Ovary (tissue), 9 donors: ENCODE measurements around the gene CBX7. TPM values are rescaled to one million over a fixed set of nuclear protein-coding genes. Genes with fewer than 3 reads are reported as not detected.

Source experiments
- DNase-seq, 5 donors: peaks; one replicate each; pipeline ENCODE4 v3.0.0-alpha.2; 2019 to 2020
- H3K27ac ChIP-seq, 2 donors: fragments of 200-600 bp; one replicate each; pipeline versions ENCODE4 v1.5.1 to v1.8.0; 2019 to 2022
- H3K27me3 ChIP-seq: fragments of 200-600 bp; one replicate; pipeline ENCODE4 v1.8.0; 2022
- H3K36me3 ChIP-seq: fragments of 200-600 bp; sonication (generic); one replicate; pipeline ENCODE4 v1.5.1; 2019
- H3K4me1 ChIP-seq: one replicate; pipeline ENCODE4 v1.8.1; 2013; ENCODE audit warnings: mild to moderate bottlenecking, moderate library complexity; ENCODE audit not compliant: insufficient read depth
- H3K4me3 ChIP-seq: fragments of 200-600 bp; sonication (generic); one replicate; pipeline ENCODE4 v1.5.1; 2017
- H3K9me3 ChIP-seq, 2 donors: fragments of 200-600 bp in 1 of 2; sonication (generic) in 1 of 2; one replicate each; pipeline versions ENCODE4 v1.5.1 to v1.8.1; 2013 to 2019; ENCODE audit warnings: mild to moderate bottlenecking in 1 of 2, moderate library complexity in 1 of 2
- CTCF ChIP-seq, 3 donors: fragments of 450-650 bp in 2 of 3; fragments of 200-600 bp in 1 of 3; IDR thresholded peaks; one replicate each; pipeline versions ENCODE4 v1.5.1 to v1.8.0; 2016 to 2022; ENCODE audit warnings: antibody characterized with exemption in 3 of 3, mild to moderate bottlenecking in 1 of 3
- EP300 ChIP-seq: sonication (generic); formaldehyde crosslinking; IDR thresholded peaks from one replicate; pipeline ENCODE4 v1.6.1; 2017; ENCODE audit warnings: antibody characterized with exemption
- POLR2A ChIP-seq: fragments of 450-650 bp; IDR thresholded peaks from one replicate; pipeline ENCODE4 v1.6.1; 2017; ENCODE audit warnings: antibody characterized with exemption, mild to moderate bottlenecking, moderate library complexity
- WGBS, 3 donors: extraction: QIAGEN DNeasy Blood & Tissue Kit in 1 of 3; methylation state at CpG; one replicate each; pipeline versions ENCODE4 v1.1.5 to v1.1.7; 2013 to 2017; 5-methylcytosine and 5-hydroxymethylcytosine counted together
- intact Hi-C, 4 donors: fragments of 100-400 bp; cut with DNase I; formaldehyde crosslinking; loops; one replicate each; pipeline versions ENCODE4 v1.11.0 to v1.15.1; 2022 to 2023
- polyA plus RNA-seq, 2 donors: library from polyadenylated mRNA; stranded (reverse); fragments of 200-250 nt in 1 of 2; fragments of 350-450 nt in 1 of 2; fragmentation: Illumina TruSeq in 1 of 2; extraction: RNeasy Lipid Tissue Mini Kit (QIAGEN cat#74804) in 1 of 2; gene quantifications; one replicate each; pipeline ENCODE4 v1.2.3, GENCODE V29; 2013 to 2014
- total RNA-seq, 7 donors: library from RNA; depleted of rRNA in 2 of 7; stranded (reverse); fragments of >200 nt in 2 of 7; fragmentation: NEBNext Ultra II Directional in 3 of 7; extraction: Animal tissue kit (Norgen Biotek cat#: 25700) in 3 of 7; gene quantifications; one replicate each; pipeline versions ENCODE4 v1.1.0 to v1.2.4, GENCODE V29; 2016 to 2023
- donor health status: DM: no; HTN: no; CAD: no; lungs with moderate emphysema.
- donor health status: DM: no; HTN: no; CAD: no.
- donor health status: Bipolar disorder and iron deficiency.
- donor health status: DM: yes; HTN: yes; CAD: no.
- donor health status: DM: no; HTN: no; CAD: no.
- donor health status: DM: yes; HTN: yes; CAD: no.

CBX7 gene
- total and polyA plus RNA-seq, 9 donors: 40.7 to 107 (median 84.9) TPM

- Histone ChIP-seq H3K4me3 (no peak overlapping the region), H3K27me3 (no peaks in the 10 kb centered on the region), H3K4me1 (no peaks in the 10 kb centered on the region), H3K9me3 (no peaks in the 10 kb centered on the region), H3K27ac (no peak overlapping the region), H3K36me3 (no peaks in the 10 kb centered on the region)
- intact Hi-C loops: no loop called here
- 83 to 87% (median 87%) methylated on average over 14 of the region's 14 CpGs for WGBS, 3 donors
- TF ChIP-seq CTCF (IDR thresholded peaks at IDR 0.05) (no peak), EP300 (no peak), POLR2A (no peak)
- DNase-seq: no peak
Measured at GRCh38 chr22:39094717-39095389, 57.6 kb downstream of the CBX7 start.

DNA sequence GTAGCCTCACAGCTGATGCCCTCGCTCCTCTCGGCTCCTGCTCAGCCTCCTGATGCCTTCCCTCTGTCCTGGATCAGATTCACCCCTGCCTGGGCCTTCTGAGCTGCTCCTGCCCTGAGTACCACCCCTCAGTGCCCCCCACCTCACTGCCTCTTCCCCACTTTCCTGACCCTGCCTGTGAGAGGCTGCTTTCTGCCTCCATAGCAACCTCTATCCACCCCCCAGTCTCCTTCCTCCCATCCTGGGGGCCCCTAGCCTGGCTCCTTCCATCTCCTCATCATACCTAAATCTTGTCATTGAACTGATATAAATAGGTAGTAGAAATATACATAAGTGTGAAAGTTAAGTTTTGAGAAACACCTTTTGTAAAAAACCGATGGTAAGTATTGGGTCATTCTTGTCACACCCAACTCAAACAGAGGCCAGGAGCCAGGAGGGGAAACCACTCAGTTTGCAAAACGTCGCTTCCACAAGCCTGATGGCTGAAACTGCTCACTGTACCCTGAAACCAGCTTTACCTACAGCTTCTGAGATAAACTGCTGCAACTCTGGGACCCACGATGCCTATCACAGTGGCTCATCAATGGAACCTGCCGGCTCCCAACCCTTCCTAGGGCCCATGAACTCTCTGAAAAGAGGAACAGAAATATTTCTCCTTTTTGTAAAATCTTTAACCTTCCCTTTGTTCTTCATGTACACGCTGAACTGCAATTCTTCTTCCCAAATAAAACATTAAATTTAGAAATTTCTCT is 60.2 kb downstream of the CBX7 start:
- no peaks in the 10 kb centered on the region for H3K27me3 ChIP-seq
- no peak overlapping the region for H3K27ac ChIP-seq
- DNase-seq: no peak
- no peak overlapping the region for H3K4me3 ChIP-seq
- TF ChIP-seq POLR2A (no peak), EP300 (no peak), CTCF (IDR thresholded peaks at IDR 0.05) (no peak)
- H3K36me3 ChIP-seq: no peaks in the 10 kb centered on the region
- intact Hi-C loops: no loop called here
- H3K9me3 ChIP-seq: no peaks in the 10 kb centered on the region
- WGBS, 3 donors: 68 to 77% (median 68%) methylated on average over 8 of the region's 8 CpGs
- no peaks in the 10 kb centered on the region for H3K4me1 ChIP-seq

DNA sequence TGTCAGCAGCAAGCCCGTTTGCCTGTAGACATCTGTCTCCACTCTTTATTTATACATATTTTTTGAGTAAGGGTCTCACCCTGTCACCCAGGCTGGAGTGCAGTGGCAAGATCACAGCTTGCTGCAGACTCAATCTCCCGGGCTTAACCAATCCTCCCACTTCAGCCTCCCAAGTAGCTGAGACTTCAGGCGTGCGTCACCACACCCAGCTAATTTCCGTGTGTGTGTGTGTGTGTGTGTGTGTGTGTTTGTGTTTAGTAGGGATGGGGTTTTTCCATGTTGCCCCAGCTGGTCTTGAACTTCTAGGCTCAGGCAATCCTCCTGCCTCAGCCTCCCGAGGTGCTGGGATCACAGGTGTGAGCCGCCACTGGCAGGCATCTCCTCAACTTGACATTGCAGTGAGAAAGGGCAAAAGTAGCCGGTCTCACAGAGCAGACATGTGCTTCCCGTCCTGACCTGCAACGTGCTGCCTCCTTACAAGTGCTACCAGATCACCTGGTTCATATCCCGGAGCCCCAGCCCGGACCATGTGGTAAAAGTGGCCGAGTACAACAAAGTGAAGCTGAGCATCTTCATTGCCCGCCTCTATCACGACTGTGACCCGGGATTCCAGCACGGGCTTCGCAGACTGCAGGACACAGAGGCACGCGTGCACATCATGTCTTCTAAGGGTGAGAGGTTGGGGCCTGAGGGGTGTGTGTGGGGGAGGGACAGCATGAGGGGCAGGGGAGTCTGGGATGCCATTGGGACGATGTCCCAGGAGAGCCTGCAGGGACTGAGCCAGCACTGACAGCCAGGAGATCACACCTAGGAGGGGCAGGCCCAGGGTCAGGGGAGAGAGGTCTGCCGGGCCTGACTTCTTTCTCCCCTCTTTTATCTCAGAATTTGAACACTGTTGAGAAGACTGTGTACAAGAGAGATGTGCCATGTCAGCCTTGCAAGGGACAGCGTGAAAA is 61.1 kb downstream of the CBX7 start:
- intact Hi-C loops: no loop called here

More for the DNA sequence above, 61.1 kb downstream of the CBX7 start:
- TF ChIP-seq EP300: no peak
- no peak for TF ChIP-seq POLR2A
- no peak for TF ChIP-seq CTCF (IDR thresholded peaks at IDR 0.05)
- H3K36me3 ChIP-seq: no peaks in the 10 kb centered on the region
- no peaks in the 10 kb centered on the region for H3K27me3 ChIP-seq
- WGBS, 3 donors: 77 to 85% (median 80%) methylated on average over 23 of the region's 23 CpGs
- H3K9me3 ChIP-seq: no peaks in the 10 kb centered on the region
- H3K4me3 ChIP-seq: no peak overlapping the region
- no peak for DNase-seq
- no peaks in the 10 kb centered on the region for H3K4me1 ChIP-seq
- H3K27ac ChIP-seq: no peak overlapping the region
